SJSA1 (cell line): ENCODE results near the gene SIRT7. TPM values are rescaled to one million over a fixed set of nuclear protein-coding genes. Genes with fewer than 3 reads are reported as not detected.

ENCODE experiments used
- DNase-seq, 2 experiments: peaks; one replicate each; pipeline ENCODE4 v3.0.0-alpha.2; 2015 to 2020; ENCODE audit warnings: low spot score in 2 of 2, low read depth in 1 of 2
- H3K27ac ChIP-seq: fragments of 250-450 bp; sonication (Bioruptor Pico); 2 replicates; pipeline ENCODE4 v1.5.1; 2020; ENCODE audit warnings: mild to moderate bottlenecking, moderate library complexity
- H3K27me3 ChIP-seq: fragments of 250-450 bp; sonication (Bioruptor Pico); replicated peaks from 2 replicates; pipeline ENCODE4 v1.5.1; 2020; ENCODE audit warnings: mild to moderate bottlenecking, moderate library complexity
- H3K36me3 ChIP-seq: fragments of 250-450 bp; sonication (Bioruptor Pico); 2 replicates; pipeline ENCODE4 v1.5.1; 2020; ENCODE audit warnings: mild to moderate bottlenecking
- H3K4me1 ChIP-seq: fragments of 250-450 bp; sonication (Bioruptor Pico); replicated peaks from 2 replicates; pipeline ENCODE4 v1.6.1; 2021; ENCODE audit warnings: mild to moderate bottlenecking
- H3K4me3 ChIP-seq: fragments of 250-450 bp; sonication (Bioruptor Pico); 2 replicates; pipeline ENCODE4 v1.5.1; 2020; ENCODE audit warnings: mild to moderate bottlenecking
- H3K9me3 ChIP-seq: fragments of 250-450 bp; sonication (Bioruptor Pico); replicated peaks from 2 replicates; pipeline ENCODE4 v1.5.1; 2020; ENCODE audit warnings: mild to moderate bottlenecking
- total RNA-seq: library from RNA; depleted of rRNA; stranded (reverse); fragments of >200 nt; shearing (Covaris generic); gene quantifications from 2 replicates; pipeline ENCODE4 v1.2.3, GENCODE V29; 2014; rRNA removed

Gene SIRT7
- total RNA-seq, 1 experiment from 2014 or later: 34.7 TPM

DNA sequence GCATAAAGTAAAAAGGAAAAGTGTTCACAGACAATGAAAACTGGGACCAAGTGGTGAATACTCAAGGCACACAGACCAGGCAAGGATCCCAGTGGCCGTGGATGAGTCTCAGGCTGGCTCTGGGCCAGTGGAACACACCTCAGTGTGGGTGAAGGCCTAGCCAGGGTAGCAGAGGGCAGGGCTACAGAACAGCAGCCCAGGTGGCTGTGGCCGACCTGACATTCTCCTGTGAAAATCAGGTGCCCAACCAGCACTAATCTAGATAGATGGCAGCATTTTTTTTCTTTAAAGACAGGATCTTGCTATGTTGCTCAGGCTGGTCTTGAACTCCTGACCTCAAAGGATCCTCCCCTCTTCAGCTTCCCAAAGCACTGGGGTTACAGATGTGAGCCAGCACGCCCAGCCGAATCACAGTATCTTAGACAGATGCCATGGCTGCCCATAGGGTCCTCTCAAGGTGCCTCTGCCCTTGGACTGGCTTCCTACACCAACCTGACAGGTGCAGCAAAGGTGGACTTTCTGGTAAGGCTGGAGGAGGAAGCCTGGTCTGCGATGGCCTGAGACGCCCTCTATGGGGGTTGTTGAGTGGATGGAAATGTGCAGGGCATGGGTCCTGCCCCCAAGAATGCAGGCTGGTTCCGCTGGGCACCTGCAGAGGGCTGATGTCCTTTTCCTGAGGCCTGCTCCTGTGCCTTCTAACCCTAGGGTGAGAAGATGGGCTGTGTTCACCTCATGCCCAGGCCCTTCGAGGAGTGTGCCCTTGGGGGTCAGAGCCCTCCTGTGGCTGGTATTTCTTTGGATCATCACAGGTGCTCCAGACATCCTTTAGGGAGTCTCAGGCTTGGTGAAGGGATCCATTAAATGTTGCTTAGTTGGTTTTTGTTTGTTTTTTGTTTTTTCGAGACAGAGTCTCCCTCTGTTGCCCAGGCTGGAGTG is 53.9 kb downstream of the SIRT7 start:
- Histone ChIP-seq H3K27ac (no peak overlapping the region), H3K4me3 (no peak overlapping the region), H3K9me3 (no peaks in the 10 kb centered on the region; the same call in 1 of the 2 replicates), H3K27me3 (no peaks in the 10 kb centered on the region), H3K4me1 (peaks cover 33% of the 10 kb centered on the region), H3K36me3 (peaks cover 87% of the 10 kb centered on the region)
- no peak for DNase-seq

DNA sequence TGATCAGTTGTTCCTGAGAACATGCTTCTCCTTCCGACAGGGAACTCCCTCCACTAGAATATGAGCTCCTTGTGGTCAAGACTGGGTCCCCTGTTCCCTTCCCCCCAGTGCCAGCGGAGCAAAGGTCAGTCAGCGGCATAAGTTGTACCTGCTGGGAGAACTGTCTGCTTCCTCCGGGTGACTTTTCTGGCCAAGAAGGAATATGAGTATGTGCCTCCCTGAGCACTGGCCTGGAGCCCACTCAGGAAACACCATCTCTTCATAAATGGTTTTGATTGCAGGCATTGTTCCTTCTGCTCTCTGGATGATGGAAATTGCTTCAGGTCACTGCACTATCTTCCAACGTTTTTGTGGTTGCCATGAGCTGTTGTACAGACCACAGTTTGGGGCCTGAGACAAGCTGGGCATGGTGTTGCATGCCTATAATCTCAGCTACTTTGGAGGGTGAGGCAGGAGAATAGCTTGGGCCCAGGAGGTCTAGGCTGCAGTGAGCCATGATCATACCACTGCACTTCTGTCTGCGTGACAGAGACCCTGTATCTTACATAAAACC is 54.8 kb downstream of the SIRT7 start:
- no peak overlapping the region for H3K27ac ChIP-seq
- H3K4me3 ChIP-seq: no peak overlapping the region
- H3K4me1 ChIP-seq: peaks cover 32% of the 10 kb centered on the region
- H3K36me3 ChIP-seq: peaks cover 88% of the 10 kb centered on the region
- H3K27me3 ChIP-seq: no peaks in the 10 kb centered on the region
- DNase-seq: no peak
- H3K9me3 ChIP-seq: no peaks in the 10 kb centered on the region; the same call in 1 of the 2 replicates

Other genes starting within 250 kb of the SIRT7 start
- gene ARL16, start 234.4 kb downstream of the SIRT7 start, total RNA-seq: 41.0 and 53.3 TPM in 2 replicates
- gene HGS, start 234.2 kb downstream of the SIRT7 start, total RNA-seq: 126 and 146 TPM in 2 replicates
- gene MRPL12, start 214.8 kb downstream of the SIRT7 start, total RNA-seq: 19.5 and 34.3 TPM in 2 replicates
- gene SLC25A10, start 205.9 kb downstream of the SIRT7 start, total RNA-seq: 26.5 and 29.2 TPM in 2 replicates
- gene GCGR, start 114.0 kb downstream of the SIRT7 start, total RNA-seq: not detected in 2 replicates
- 154 and 180 TPM in 2 replicates for gene MCRIP1, start 84.9 kb downstream of the SIRT7 start, total RNA-seq
- gene PPP1R27, start 83.1 kb downstream of the SIRT7 start, total RNA-seq: not detected in 2 replicates
- gene P4HB, start 57.6 kb downstream of the SIRT7 start, total RNA-seq: 1,635 and 2,300 TPM in 2 replicates
- gene ARHGDIA, start 46.8 kb downstream of the SIRT7 start, total RNA-seq: 276 and 304 TPM in 2 replicates
- 482 and 554 TPM in 2 replicates for gene ALYREF, start 26.6 kb downstream of the SIRT7 start, total RNA-seq
- gene ANAPC11, start 26.5 kb downstream of the SIRT7 start, total RNA-seq: 416 and 712 TPM in 2 replicates
- 0.56 and 0.84 TPM in 2 replicates for gene NPB, start 15.9 kb downstream of the SIRT7 start, total RNA-seq
- 68.8 and 74.2 TPM in 2 replicates for gene PCYT2, start 6.8 kb downstream of the SIRT7 start, total RNA-seq
- 25.2 and 30.9 TPM in 2 replicates for gene MAFG, start 9.6 kb upstream of the SIRT7 start, total RNA-seq
- 67.3 and 83.5 TPM in 2 replicates for gene PYCR1, start 19.1 kb upstream of the SIRT7 start, total RNA-seq
- not detected in 2 replicates for gene MYADML2, start 29.1 kb upstream of the SIRT7 start, total RNA-seq
- 1.4 and 2.4 TPM in 2 replicates for gene NOTUM, start 43.0 kb upstream of the SIRT7 start, total RNA-seq
- gene ASPSCR1, start 59.5 kb upstream of the SIRT7 start, total RNA-seq: 38.5 and 55.4 TPM in 2 replicates
- 180 and 261 TPM in 2 replicates for gene CENPX, start 104.7 kb upstream of the SIRT7 start, total RNA-seq
- gene LRRC45, start 105.1 kb upstream of the SIRT7 start, total RNA-seq: 35.2 and 41.2 TPM in 2 replicates
- gene RAC3, start 113.5 kb upstream of the SIRT7 start, total RNA-seq: 9.9 TPM in 2 replicates
- gene DCXR, start 119.5 kb upstream of the SIRT7 start, total RNA-seq: 128 and 176 TPM in 2 replicates
- 16.7 and 23.8 TPM in 2 replicates for gene RFNG, start 133.6 kb upstream of the SIRT7 start, total RNA-seq
- gene GPS1, start 133.7 kb upstream of the SIRT7 start, total RNA-seq: 223 and 226 TPM in 2 replicates
- gene DUS1L, start 147.6 kb upstream of the SIRT7 start, total RNA-seq: 181 and 210 TPM in 2 replicates
- gene FASN, start 180.1 kb upstream of the SIRT7 start, total RNA-seq: 54.6 and 77.6 TPM in 2 replicates